AG04450 (cell line): ENCODE results near the gene NEDD4L. TPM values are rescaled to one million over a fixed set of nuclear protein-coding genes. Genes with fewer than 3 reads are reported as not detected.
"Not testable (repeated sequence)": the region's sequence is repeated elsewhere in the genome, so short reads cannot be mapped to it uniquely, and the experiment has no call there.

Experiments used
- CTCF ChIA-PET: fragments of 300-600, 350-600 bp; formaldehyde crosslinking; extraction: SDS; loops from one replicate; lab custom pipeline; 2022; ENCODE audit warnings: antibody characterized with exemption, inconsistent platforms; lab: Charles Lee
- POLR2A ChIA-PET: fragments of 350-600 bp; formaldehyde crosslinking; extraction: SDS; loops from one replicate; lab custom pipeline; 2021; ENCODE audit warnings: antibody characterized with exemption, inconsistent platforms; lab: Yijun Ruan, JAX
- DNase-seq: peaks from one replicate; pipeline ENCODE4 v3.0.0-alpha.2; 2011; ENCODE audit warnings: low read depth, low spot score
- H3K27ac ChIP-seq: one replicate; pipeline ENCODE4 v1.5.1; 2012; ENCODE audit warnings: low read depth, low read length, control low read depth
- H3K27me3 ChIP-seq: one replicate; pipeline ENCODE4 v1.6.0; 2012; ENCODE audit warnings: low read length; ENCODE audit not compliant: control insufficient read depth, insufficient read depth
- H3K4me3 ChIP-seq: 2 replicates; pipeline ENCODE4 v1.5.1; 2011; ENCODE audit warnings: mild to moderate bottlenecking, low read depth, low read length, control low read depth
- H3K9me3 ChIP-seq: 2 replicates; pipeline ENCODE4 v1.5.1; 2012; ENCODE audit warnings: low read length; ENCODE audit not compliant: control insufficient read depth, insufficient read depth
- polyA plus RNA-seq: library from polyadenylated mRNA; depleted of rRNA; stranded (reverse); fragments of >200 nt; gene quantifications from 2 replicates; pipeline ENCODE4 v1.2.3, GENCODE V29; 2011
- TF ChIP-seq, protein P1 (sequence below): IDR thresholded peaks from 2 replicates; pipeline ENCODE4 v1.5.1; 2011; ENCODE audit warnings: low read depth, low read length, control low read depth, inconsistent platforms

The NEDD4L gene
- polyA plus RNA-seq, 1 experiment: 15.0 TPM

DNA sequence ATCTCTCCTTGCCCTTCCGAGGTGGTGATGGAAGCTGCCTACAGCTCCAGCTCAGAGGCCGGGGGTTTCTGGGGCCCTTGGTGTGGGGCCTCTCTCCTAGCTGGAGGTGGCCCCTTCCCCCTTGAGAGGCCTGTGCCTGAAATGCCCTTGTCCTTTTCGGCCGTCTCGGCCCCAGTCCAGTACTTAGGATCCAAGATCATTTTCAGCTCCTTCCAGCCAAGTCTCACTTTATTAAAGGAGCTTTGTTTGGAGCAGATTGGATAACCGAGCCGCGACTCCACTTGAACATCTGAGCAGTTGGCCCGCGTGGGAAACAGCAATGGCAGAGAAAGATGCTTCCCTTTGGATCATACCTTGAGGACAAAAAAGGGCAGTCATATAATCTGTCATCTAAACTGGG is 125.0 kb downstream of the NEDD4L start:
- Histone ChIP-seq H3K27me3 (peaks cover 2% of the 10 kb centered on the region), H3K27ac (no peak overlapping the region), H3K4me3 (no peak overlapping the region), H3K9me3 (no peaks in the 10 kb centered on the region)
- CTCF ChIA-PET: interaction anchor here (1.0 kb wide), 1 partner anchor 34 kb away, joined by 3 read pairs; no protein-coding TSS in a partner anchor
- POLR2A ChIA-PET: no interaction called here
- TF ChIP-seq, protein P1, sequence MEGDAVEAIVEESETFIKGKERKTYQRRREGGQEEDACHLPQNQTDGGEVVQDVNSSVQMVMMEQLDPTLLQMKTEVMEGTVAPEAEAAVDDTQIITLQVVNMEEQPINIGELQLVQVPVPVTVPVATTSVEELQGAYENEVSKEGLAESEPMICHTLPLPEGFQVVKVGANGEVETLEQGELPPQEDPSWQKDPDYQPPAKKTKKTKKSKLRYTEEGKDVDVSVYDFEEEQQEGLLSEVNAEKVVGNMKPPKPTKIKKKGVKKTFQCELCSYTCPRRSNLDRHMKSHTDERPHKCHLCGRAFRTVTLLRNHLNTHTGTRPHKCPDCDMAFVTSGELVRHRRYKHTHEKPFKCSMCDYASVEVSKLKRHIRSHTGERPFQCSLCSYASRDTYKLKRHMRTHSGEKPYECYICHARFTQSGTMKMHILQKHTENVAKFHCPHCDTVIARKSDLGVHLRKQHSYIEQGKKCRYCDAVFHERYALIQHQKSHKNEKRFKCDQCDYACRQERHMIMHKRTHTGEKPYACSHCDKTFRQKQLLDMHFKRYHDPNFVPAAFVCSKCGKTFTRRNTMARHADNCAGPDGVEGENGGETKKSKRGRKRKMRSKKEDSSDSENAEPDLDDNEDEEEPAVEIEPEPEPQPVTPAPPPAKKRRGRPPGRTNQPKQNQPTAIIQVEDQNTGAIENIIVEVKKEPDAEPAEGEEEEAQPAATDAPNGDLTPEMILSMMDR: no peak
- no peak for DNase-seq

DNA sequence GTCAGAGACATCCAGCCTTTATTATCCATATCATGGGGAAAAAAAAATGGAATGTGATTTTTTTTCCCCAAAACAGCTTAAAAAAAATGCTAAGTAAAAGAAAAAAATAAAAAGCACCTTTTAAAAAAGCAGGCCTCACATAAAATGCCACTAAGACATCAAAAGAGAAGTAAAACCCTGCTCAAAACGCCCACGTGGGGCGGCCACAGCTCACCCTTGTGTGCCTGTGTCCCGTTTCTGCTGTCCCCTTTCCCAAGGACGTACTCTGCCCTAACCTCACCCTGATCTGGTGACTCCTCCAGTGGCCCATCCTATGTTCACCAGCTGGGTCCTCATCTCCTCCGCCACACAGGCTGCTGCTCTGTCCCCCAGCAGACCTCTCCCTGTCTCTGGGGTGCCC is 125.4 kb downstream of the NEDD4L start:
- Histone ChIP-seq H3K27me3 (peaks cover 6% of the 10 kb centered on the region), H3K9me3 (no peaks in the 10 kb centered on the region), H3K27ac (no peak overlapping the region), H3K4me3 (no peak overlapping the region)
- DNase-seq: no peak
- ChIA-PET CTCF (interaction anchor here (1.0 kb wide), 1 partner anchor 34 kb away, joined by 3 read pairs; no protein-coding TSS in a partner anchor), POLR2A (no interaction called here)
- TF ChIP-seq, protein P1: no peak

GRCh38 chr18:58170036-58170435 is 126.0 kb downstream of the NEDD4L start:
- DNase-seq: not testable (repeated sequence)

DNA sequence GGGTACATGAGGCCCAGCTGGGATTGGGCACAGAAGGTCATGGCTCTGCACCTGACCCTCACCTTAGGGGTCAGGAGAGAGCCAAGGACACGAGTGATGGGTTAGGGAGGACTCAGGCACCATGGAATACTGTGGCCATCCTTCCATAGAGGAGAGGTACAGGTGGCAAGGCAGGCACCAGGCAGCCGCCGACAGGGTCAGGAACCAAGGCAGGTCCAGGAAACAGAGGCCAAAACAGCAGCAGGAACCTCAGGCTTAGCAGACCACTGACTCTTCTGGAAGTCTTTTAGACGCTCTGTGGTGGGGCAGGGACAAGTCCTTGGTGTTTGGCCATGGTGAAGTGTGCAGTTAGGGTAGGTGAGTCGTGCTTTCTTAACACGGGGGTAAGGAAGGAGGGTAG is 128.0 kb downstream of the NEDD4L start:
- TF ChIP-seq, protein P1: no peak
- Histone ChIP-seq H3K4me3 (no peak overlapping the region), H3K27me3 (peaks cover 6% of the 10 kb centered on the region), H3K9me3 (no peaks in the 10 kb centered on the region), H3K27ac (no peak overlapping the region)
- DNase-seq: no peak
- CTCF ChIA-PET: interaction anchor here (1.0 kb wide), 1 partner anchor 9 kb away, joined by 4 read pairs; no protein-coding TSS in a partner anchor
- POLR2A ChIA-PET: no interaction called here

More at GRCh38 chr18:58170036-58170435, 126.0 kb downstream of the NEDD4L start:
- H3K27ac ChIP-seq, CTCF ChIA-PET, POLR2A ChIA-PET, H3K4me3 ChIP-seq, H3K27me3 ChIP-seq, H3K9me3 ChIP-seq: not testable (repeated sequence)

DNA sequence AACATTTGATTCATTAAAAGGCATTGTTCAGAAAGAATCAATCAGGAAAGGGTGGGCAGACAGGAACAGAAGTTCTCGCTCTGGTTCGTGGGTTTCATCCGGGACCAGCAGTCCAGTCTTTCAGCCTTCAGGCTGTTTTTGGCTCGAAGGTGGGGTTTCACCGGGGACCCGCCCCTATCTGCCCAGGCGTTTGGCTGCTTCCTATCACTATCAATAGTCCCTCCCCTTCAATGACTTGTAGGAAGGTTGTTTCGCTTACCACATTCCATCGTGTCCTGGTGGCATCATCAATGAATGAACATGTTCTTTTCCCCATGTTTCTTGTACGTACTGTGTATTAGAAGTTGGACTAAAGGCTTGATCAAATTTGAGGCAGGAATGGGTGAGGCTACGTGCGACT is 130.3 kb downstream of the NEDD4L start:
- Histone ChIP-seq H3K27ac (no peak overlapping the region), H3K9me3 (no peaks in the 10 kb centered on the region), H3K27me3 (peaks cover 6% of the 10 kb centered on the region), H3K4me3 (no peak overlapping the region)
- TF ChIP-seq, protein P1: no peak
- DNase-seq: no peak
- ChIA-PET POLR2A (no interaction called here), CTCF (no interaction called here)
